ENCODE measurements around the gene RAD51B. TPM values are rescaled to one million over a fixed set of nuclear protein-coding genes. Genes with fewer than 3 reads are reported as not detected.
A peak's percentile ranks its signal among the peaks of the same experiment; 100 is the strongest.

RAD51B gene
- total and polyA plus RNA-seq, 4 experiments from 2014 or later = 22.0 to 35.7 (median 31.4) TPM

DNA sequence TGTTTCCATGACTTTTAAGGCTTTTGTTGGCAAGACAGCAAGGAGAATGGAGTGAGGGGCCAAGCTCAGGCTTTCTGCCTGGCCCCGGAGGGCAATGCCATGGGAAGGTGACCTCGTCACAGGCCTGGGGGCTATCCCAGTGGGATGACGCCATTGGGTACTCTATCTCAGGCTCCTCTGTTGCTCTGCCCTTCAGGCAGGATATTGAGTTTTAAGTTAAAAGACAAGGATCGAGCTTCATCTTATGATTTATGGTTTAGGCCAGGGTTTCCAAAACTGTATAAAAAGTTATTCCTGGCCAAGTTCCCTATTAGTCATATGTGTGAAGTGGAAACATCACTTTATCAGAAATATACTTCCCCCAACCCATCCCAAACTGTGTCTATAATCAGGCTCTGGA is 845.6 kb downstream of the RAD51B start:
- no peak overlapping the region for H3K4me3 Mint-ChIP-seq
- peaks cover 25 to 49% (median 32%) of the 10 kb centered on the region in 4 donors for H3K4me1 Mint-ChIP-seq
- no peaks in the 10 kb centered on the region for H3K9me3 ChIP-seq (ENCODE audit: control insufficient read depth in 1 of 2, low read length in 2 of 2)
- no peaks in the 10 kb centered on the region for H3K36me3 ChIP-seq (ENCODE audit: insufficient read depth, low read length)
- ChIA-PET POLR2A (ENCODE audit: partially characterized antibody) (interaction anchor here (0.9 to 8.0 kb wide), 8 partner anchors 10 to 159 kb away, joined by 3 to 63 read pairs (median 6); partner anchors contain the start of gene ZFP36L1), CTCF (ENCODE audit: partially characterized antibody) (interaction anchor here (1.1 to 1.8 kb wide), 5 partner anchors 13 to 414 kb away, joined by 3 to 4 read pairs (median 3); no protein-coding TSS in a partner anchor)
- H3K9me3 Mint-ChIP-seq = no peaks in the 10 kb centered on the region
- H3K27ac Mint-ChIP-seq = peak overlapping the region in 4 of 7 donors; percentile 15 to 54 (median 36)
- no peaks in the 10 kb centered on the region for H3K27me3 ChIP-seq (ENCODE audit: insufficient read depth, low read length)
- no peak for DNase-seq
- H3K27ac ChIP-seq (ENCODE audit: low read depth, low read length) = no peak overlapping the region
- H3K4me1 ChIP-seq (ENCODE audit: insufficient read depth, low read length) = peaks cover 33% of the 10 kb centered on the region
- H3K4me3 ChIP-seq (ENCODE audit: low read length in 2 of 2) = no peak overlapping the region
- no peaks in the 10 kb centered on the region for H3K36me3 Mint-ChIP-seq
- H3K27me3 Mint-ChIP-seq = no peaks in the 10 kb centered on the region
- intact Hi-C loops (cut with micrococcal nuclease) = no loop called here

- Histone ChIP-seq H3K9me3 (ENCODE audit: control insufficient read depth in 1 of 2, low read length in 2 of 2) (no peaks in the 10 kb centered on the region), H3K4me3 (ENCODE audit: low read length in 2 of 2) (no peak overlapping the region), H3K36me3 (ENCODE audit: insufficient read depth, low read length) (no peaks in the 10 kb centered on the region), H3K27me3 (ENCODE audit: insufficient read depth, low read length) (no peaks in the 10 kb centered on the region), H3K27ac (ENCODE audit: low read depth, low read length) (no peak overlapping the region), H3K4me1 (ENCODE audit: insufficient read depth, low read length) (peaks cover 33% of the 10 kb centered on the region)
- Mint-ChIP-seq H3K27ac (peak overlapping the region in 2 of 7 donors; percentile 6 to 24), H3K4me3 (no peak overlapping the region), H3K27me3 (no peaks in the 10 kb centered on the region), H3K9me3 (no peaks in the 10 kb centered on the region), H3K4me1 (peaks cover 25 to 49% (median 31%) of the 10 kb centered on the region in 4 donors), H3K36me3 (no peaks in the 10 kb centered on the region)
- intact Hi-C loops (cut with micrococcal nuclease) = no loop called here
- DNase-seq = no peak
- POLR2A ChIA-PET (ENCODE audit: partially characterized antibody) = interaction anchor here (1.2 to 8.0 kb wide), 7 partner anchors 15 to 159 kb away, joined by 3 to 63 read pairs (median 7); partner anchors contain the start of gene ZFP36L1
- CTCF ChIA-PET (ENCODE audit: partially characterized antibody) = interaction anchor here (1.1 to 1.2 kb wide), 2 partner anchors 122 to 160 kb away, joined by 3 to 4 read pairs; no protein-coding TSS in a partner anchor
Measured at GRCh38 chr14:68665792-68666204, 846.2 kb downstream of the RAD51B start.

- H3K4me1 Mint-ChIP-seq = peaks cover 25 to 49% (median 30%) of the 10 kb centered on the region in 4 donors
- no peaks in the 10 kb centered on the region for H3K27me3 Mint-ChIP-seq
- Histone ChIP-seq H3K4me1 (ENCODE audit: insufficient read depth, low read length) (peaks cover 33% of the 10 kb centered on the region), H3K36me3 (ENCODE audit: insufficient read depth, low read length) (no peaks in the 10 kb centered on the region), H3K9me3 (ENCODE audit: control insufficient read depth in 1 of 2, low read length in 2 of 2) (no peaks in the 10 kb centered on the region), H3K4me3 (ENCODE audit: low read length in 2 of 2) (no peak overlapping the region), H3K27me3 (ENCODE audit: insufficient read depth, low read length) (no peaks in the 10 kb centered on the region), H3K27ac (ENCODE audit: low read depth, low read length) (no peak overlapping the region)
- peak overlapping the region in 1 of 8 donors; percentile 45 for H3K4me3 Mint-ChIP-seq
- intact Hi-C loops (cut with micrococcal nuclease) = no loop called here
- no peaks in the 10 kb centered on the region for H3K9me3 Mint-ChIP-seq
- peak overlapping the region in 3 of 7 donors; percentile 14 to 77 (median 24) for H3K27ac Mint-ChIP-seq
- ChIA-PET CTCF (ENCODE audit: partially characterized antibody) (interaction anchor here (1.1 to 1.2 kb wide), 2 partner anchors 121 to 159 kb away, joined by 3 to 4 read pairs; no protein-coding TSS in a partner anchor), POLR2A (ENCODE audit: partially characterized antibody) (interaction anchor here (1.2 to 8.0 kb wide), 8 partner anchors 14 to 160 kb away, joined by 3 to 63 read pairs (median 6); partner anchors contain the start of gene ZFP36L1)
- H3K36me3 Mint-ChIP-seq = no peaks in the 10 kb centered on the region
- no peak for DNase-seq
Measured at GRCh38 chr14:68666236-68666635, 846.7 kb downstream of the RAD51B start.

GRCh38 chr14:68666899-68667298 is 847.3 kb downstream of the RAD51B start:
- H3K27me3 Mint-ChIP-seq = no peaks in the 10 kb centered on the region
- no peak overlapping the region for H3K27ac ChIP-seq (ENCODE audit: low read depth, low read length)
- DNase-seq = no peak
- no peak overlapping the region for H3K27ac Mint-ChIP-seq
- ChIA-PET CTCF (ENCODE audit: partially characterized antibody) (no interaction called here), POLR2A (ENCODE audit: partially characterized antibody) (interaction anchor here (1.3 to 8.0 kb wide), 6 partner anchors 14 to 161 kb away, joined by 3 to 63 read pairs (median 6); partner anchors contain the start of gene ZFP36L1)
- no peaks in the 10 kb centered on the region for H3K9me3 Mint-ChIP-seq
- peaks cover 26 to 44% (median 30%) of the 10 kb centered on the region in 4 donors for H3K4me1 Mint-ChIP-seq
- no peak overlapping the region for H3K4me3 ChIP-seq (ENCODE audit: low read length in 2 of 2)
- H3K36me3 ChIP-seq (ENCODE audit: insufficient read depth, low read length) = no peaks in the 10 kb centered on the region
- H3K27me3 ChIP-seq (ENCODE audit: insufficient read depth, low read length) = no peaks in the 10 kb centered on the region
- intact Hi-C loops (cut with micrococcal nuclease) = no loop called here
- peaks cover 33% of the 10 kb centered on the region for H3K4me1 ChIP-seq (ENCODE audit: insufficient read depth, low read length)
- no peak overlapping the region for H3K4me3 Mint-ChIP-seq
- H3K9me3 ChIP-seq (ENCODE audit: control insufficient read depth in 1 of 2, low read length in 2 of 2) = no peaks in the 10 kb centered on the region
- no peaks in the 10 kb centered on the region for H3K36me3 Mint-ChIP-seq

DNA sequence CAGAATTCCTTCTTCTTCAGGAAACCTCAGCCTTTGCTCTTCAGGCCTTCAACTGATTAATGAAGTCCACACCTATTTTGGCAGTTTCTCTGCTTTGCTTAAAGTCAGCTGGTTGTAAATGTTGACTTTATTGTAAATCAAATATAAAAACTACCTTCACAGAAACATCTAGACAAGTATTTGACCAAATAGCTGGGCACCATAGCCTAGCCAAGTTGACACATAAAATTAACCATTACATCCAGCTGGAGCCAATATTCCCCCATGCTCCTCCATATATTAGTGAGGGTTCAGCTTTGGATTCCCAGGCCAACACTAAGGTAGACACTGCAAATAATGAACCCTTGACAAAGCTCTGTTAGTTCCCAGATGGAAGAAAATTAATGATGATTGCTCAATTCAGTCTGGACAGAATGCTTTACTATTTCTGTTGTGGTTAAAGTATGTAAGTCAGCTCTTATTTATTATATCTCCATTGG is 847.8 kb downstream of the RAD51B start:
- no peaks in the 10 kb centered on the region for H3K27me3 Mint-ChIP-seq
- no peaks in the 10 kb centered on the region for H3K9me3 Mint-ChIP-seq
- no peaks in the 10 kb centered on the region for H3K36me3 Mint-ChIP-seq
- peaks cover 25 to 40% (median 30%) of the 10 kb centered on the region in 4 donors for H3K4me1 Mint-ChIP-seq
- H3K9me3 ChIP-seq (ENCODE audit: control insufficient read depth in 1 of 2, low read length in 2 of 2) = no peaks in the 10 kb centered on the region
- no peak overlapping the region for H3K4me3 ChIP-seq (ENCODE audit: low read length in 2 of 2)
- DNase-seq = no peak
- peaks cover 33% of the 10 kb centered on the region for H3K4me1 ChIP-seq (ENCODE audit: insufficient read depth, low read length)
- intact Hi-C loops (cut with micrococcal nuclease) = no loop called here
- no peak overlapping the region for H3K4me3 Mint-ChIP-seq
- H3K27ac ChIP-seq (ENCODE audit: low read depth, low read length) = no peak overlapping the region
- ChIA-PET POLR2A (ENCODE audit: partially characterized antibody) (interaction anchor here (1.3 to 8.0 kb wide), 4 partner anchors 13 to 161 kb away, joined by 3 to 63 read pairs (median 6); partner anchors contain the start of gene ZFP36L1), CTCF (ENCODE audit: partially characterized antibody) (interaction anchor here (0.8 kb wide), 1 partner anchor 10 kb away, joined by 3 read pairs; no protein-coding TSS in a partner anchor)
- no peaks in the 10 kb centered on the region for H3K27me3 ChIP-seq (ENCODE audit: insufficient read depth, low read length)
- no peaks in the 10 kb centered on the region for H3K36me3 ChIP-seq (ENCODE audit: insufficient read depth, low read length)
- no peak overlapping the region for H3K27ac Mint-ChIP-seq

DNA sequence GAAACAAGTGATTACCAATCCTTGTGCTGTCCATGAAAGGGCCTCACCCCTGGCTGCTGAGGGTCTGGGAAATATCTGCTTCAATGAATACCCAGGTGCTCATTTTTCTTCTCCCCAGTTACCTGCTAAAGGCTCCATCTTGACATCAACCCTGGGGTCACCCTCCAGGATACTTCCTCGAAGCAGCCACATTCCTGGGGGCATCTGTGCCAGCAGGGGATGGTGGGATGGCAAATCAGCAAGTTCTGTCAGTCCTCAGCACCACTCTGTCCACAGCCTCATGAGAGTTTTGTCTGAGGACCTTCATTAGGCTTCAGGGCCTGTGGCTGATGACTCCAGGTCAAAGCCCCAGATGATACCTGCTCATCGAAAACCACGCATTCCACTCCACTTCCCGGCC is 848.4 kb downstream of the RAD51B start:
- CTCF ChIA-PET (ENCODE audit: partially characterized antibody) = interaction anchor here (0.8 kb wide), 1 partner anchor 10 kb away, joined by 3 read pairs; no protein-coding TSS in a partner anchor
- POLR2A ChIA-PET (ENCODE audit: partially characterized antibody) = interaction anchor here (1.9 to 8.0 kb wide), 2 partner anchors 17 to 122 kb away, joined by 7 to 63 read pairs; partner anchors contain the start of gene ZFP36L1
- DNase-seq = no peak
- Histone ChIP-seq H3K36me3 (ENCODE audit: insufficient read depth, low read length) (no peaks in the 10 kb centered on the region), H3K4me3 (ENCODE audit: low read length in 2 of 2) (no peak overlapping the region), H3K4me1 (ENCODE audit: insufficient read depth, low read length) (peaks cover 28% of the 10 kb centered on the region), H3K9me3 (ENCODE audit: control insufficient read depth in 1 of 2, low read length in 2 of 2) (no peaks in the 10 kb centered on the region), H3K27me3 (ENCODE audit: insufficient read depth, low read length) (no peaks in the 10 kb centered on the region), H3K27ac (ENCODE audit: low read depth, low read length) (no peak overlapping the region)
- Mint-ChIP-seq H3K27me3 (no peaks in the 10 kb centered on the region), H3K4me1 (peaks cover 24 to 35% (median 27%) of the 10 kb centered on the region in 4 donors), H3K27ac (no peak overlapping the region), H3K9me3 (no peaks in the 10 kb centered on the region), H3K4me3 (no peak overlapping the region), H3K36me3 (no peaks in the 10 kb centered on the region)
- intact Hi-C loops (cut with micrococcal nuclease) = no loop called here

GRCh38 chr14:68668531-68668930 is 849.0 kb downstream of the RAD51B start:
- intact Hi-C loops (cut with micrococcal nuclease) = no loop called here
- CTCF ChIA-PET (ENCODE audit: partially characterized antibody) = no interaction called here
- Histone ChIP-seq H3K4me3 (ENCODE audit: low read length in 2 of 2) (no peak overlapping the region), H3K27me3 (ENCODE audit: insufficient read depth, low read length) (no peaks in the 10 kb centered on the region), H3K36me3 (ENCODE audit: insufficient read depth, low read length) (no peaks in the 10 kb centered on the region), H3K4me1 (ENCODE audit: insufficient read depth, low read length) (peaks cover 22% of the 10 kb centered on the region), H3K27ac (ENCODE audit: low read depth, low read length) (no peak overlapping the region), H3K9me3 (ENCODE audit: control insufficient read depth in 1 of 2, low read length in 2 of 2) (no peaks in the 10 kb centered on the region)
- Mint-ChIP-seq H3K27ac (peak overlapping the region in 2 of 7 donors; percentile 23 to 56), H3K4me1 (peaks cover 19 to 29% (median 23%) of the 10 kb centered on the region in 4 donors), H3K4me3 (no peak overlapping the region), H3K9me3 (no peaks in the 10 kb centered on the region), H3K27me3 (no peaks in the 10 kb centered on the region), H3K36me3 (no peaks in the 10 kb centered on the region)
- POLR2A ChIA-PET (ENCODE audit: partially characterized antibody) = interaction anchor here (1.0 to 8.0 kb wide), 2 partner anchors 15 to 121 kb away, joined by 4 to 63 read pairs; partner anchors contain the start of gene ZFP36L1
- DNase-seq = no peak

All from CD4-positive, alpha-beta memory T cell (primary cell).